GM12875 (cell line): ENCODE data around the gene PRG3.

Experiments used
- H3K4me3 ChIP-seq: one replicate; pipeline ENCODE4 v1.5.1; 2011; ENCODE audit warnings: low read depth, low read length, control low read depth
- CTCF ChIP-seq: IDR thresholded peaks from 2 replicates; pipeline ENCODE4 v1.5.1; 2011; ENCODE audit warnings: low read depth, mild to moderate bottlenecking, control low read depth, inconsistent platforms, low read length, moderate library complexity, borderline replicate concordance; ENCODE audit not compliant: insufficient read depth

The PRG3 gene

GRCh38 chr11:57331720-57332119 lies 49.2 kb downstream of the PRG3 start:
- TF ChIP-seq CTCF, result no peak
- H3K4me3 ChIP-seq, result no peak overlapping the region

- TF ChIP-seq CTCF, result no peak
- H3K4me3 ChIP-seq, result no peak overlapping the region
These were observed 50.9 kb downstream of the PRG3 start for GRCh38 chr11:57330029-57330428.

- no peak for TF ChIP-seq CTCF
- H3K4me3 ChIP-seq, result no peak overlapping the region
These were observed 53.2 kb downstream of the PRG3 start for GRCh38 chr11:57327721-57328120.
